Ovary (tissue), 9 donors: ENCODE data around the gene TSKS. TPM values are rescaled to one million over a fixed set of nuclear protein-coding genes. Genes with fewer than 3 reads are reported as not detected.

Source experiments
- DNase-seq, 5 donors: peaks; one replicate each; pipeline ENCODE4 v3.0.0-alpha.2; 2019 to 2020
- H3K27ac ChIP-seq, 2 donors: fragments of 200-600 bp; one replicate each; pipeline versions ENCODE4 v1.5.1 to v1.8.0; 2019 to 2022
- H3K27me3 ChIP-seq: fragments of 200-600 bp; one replicate; pipeline ENCODE4 v1.8.0; 2022
- H3K36me3 ChIP-seq: fragments of 200-600 bp; sonication (generic); one replicate; pipeline ENCODE4 v1.5.1; 2019
- H3K4me1 ChIP-seq: one replicate; pipeline ENCODE4 v1.8.1; 2013; ENCODE audit warnings: mild to moderate bottlenecking, moderate library complexity; ENCODE audit not compliant: insufficient read depth
- H3K4me3 ChIP-seq: fragments of 200-600 bp; sonication (generic); one replicate; pipeline ENCODE4 v1.5.1; 2017
- H3K9me3 ChIP-seq, 2 donors: fragments of 200-600 bp in 1 of 2; sonication (generic) in 1 of 2; one replicate each; pipeline versions ENCODE4 v1.5.1 to v1.8.1; 2013 to 2019; ENCODE audit warnings: mild to moderate bottlenecking in 1 of 2, moderate library complexity in 1 of 2
- EP300 ChIP-seq: sonication (generic); formaldehyde crosslinking; IDR thresholded peaks from one replicate; pipeline ENCODE4 v1.6.1; 2017; ENCODE audit warnings: antibody characterized with exemption
- POLR2A ChIP-seq: fragments of 450-650 bp; IDR thresholded peaks from one replicate; pipeline ENCODE4 v1.6.1; 2017; ENCODE audit warnings: antibody characterized with exemption, mild to moderate bottlenecking, moderate library complexity
- WGBS, 3 donors: extraction: QIAGEN DNeasy Blood & Tissue Kit in 1 of 3; methylation state at CpG; one replicate each; pipeline versions ENCODE4 v1.1.5 to v1.1.7; 2013 to 2017; 5-methylcytosine and 5-hydroxymethylcytosine counted together
- intact Hi-C, 4 donors: fragments of 100-400 bp; cut with DNase I; formaldehyde crosslinking; loops; one replicate each; pipeline versions ENCODE4 v1.11.0 to v1.15.1; 2022 to 2023
- polyA plus RNA-seq, 2 donors: library from polyadenylated mRNA; stranded (reverse); fragments of 200-250 nt in 1 of 2; fragments of 350-450 nt in 1 of 2; fragmentation: Illumina TruSeq in 1 of 2; extraction: RNeasy Lipid Tissue Mini Kit (QIAGEN cat#74804) in 1 of 2; gene quantifications; one replicate each; pipeline ENCODE4 v1.2.3, GENCODE V29; 2013 to 2014
- total RNA-seq, 7 donors: library from RNA; depleted of rRNA in 2 of 7; stranded (reverse); fragments of >200 nt in 2 of 7; fragmentation: NEBNext Ultra II Directional in 3 of 7; extraction: Animal tissue kit (Norgen Biotek cat#: 25700) in 3 of 7; gene quantifications; one replicate each; pipeline versions ENCODE4 v1.1.0 to v1.2.4, GENCODE V29; 2016 to 2023
- TF ChIP-seq, protein P1 (sequence below), 3 donors: fragments of 450-650 bp in 2 of 3; fragments of 200-600 bp in 1 of 3; IDR thresholded peaks; one replicate each; pipeline versions ENCODE4 v1.5.1 to v1.8.0; 2016 to 2022; ENCODE audit warnings: antibody characterized with exemption in 3 of 3, mild to moderate bottlenecking in 1 of 3
- donor health status: DM: no; HTN: no; CAD: no; lungs with moderate emphysema.
- donor health status: DM: no; HTN: no; CAD: no.
- donor health status: Bipolar disorder and iron deficiency.
- donor health status: DM: yes; HTN: yes; CAD: no.
- donor health status: DM: no; HTN: no; CAD: no.
- donor health status: DM: yes; HTN: yes; CAD: no.

The TSKS gene
- total and polyA plus RNA-seq, 9 donors: 0.15 to 0.71 (median 0.32) TPM; not detected in 4

DNA sequence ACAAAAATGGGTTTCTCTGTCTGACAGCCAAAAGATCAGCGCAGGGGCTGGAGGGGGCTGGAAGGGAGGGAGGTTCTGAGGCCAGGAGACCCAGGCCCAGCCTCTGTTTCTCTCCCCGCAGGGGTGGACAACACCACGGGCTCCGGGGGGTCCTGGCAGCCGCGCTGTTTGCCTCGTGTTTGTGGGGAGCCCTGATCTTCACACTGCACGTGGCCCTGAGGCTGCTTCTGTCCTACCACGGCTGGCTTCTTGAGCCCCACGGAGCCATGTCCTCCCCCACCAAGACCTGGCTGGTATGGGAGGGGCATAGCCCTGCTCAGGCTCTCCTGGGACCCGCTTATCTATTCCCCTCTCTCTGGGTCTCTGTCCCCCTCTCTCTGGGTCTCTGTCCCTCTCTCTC lies 62.5 kb downstream of the TSKS start:
- no peaks in the 10 kb centered on the region for H3K36me3 ChIP-seq
- no peaks in the 10 kb centered on the region for H3K27me3 ChIP-seq
- no peaks in the 10 kb centered on the region for H3K4me1 ChIP-seq
- WGBS, 3 donors: 70 to 76% (median 71%) methylated on average over 11 of the region's 11 CpGs
- no peak for DNase-seq
- no peak overlapping the region for H3K27ac ChIP-seq
- intact Hi-C loops: no loop called here
- TF ChIP-seq POLR2A (no peak), EP300 (no peak)
- TF ChIP-seq, protein P1, sequence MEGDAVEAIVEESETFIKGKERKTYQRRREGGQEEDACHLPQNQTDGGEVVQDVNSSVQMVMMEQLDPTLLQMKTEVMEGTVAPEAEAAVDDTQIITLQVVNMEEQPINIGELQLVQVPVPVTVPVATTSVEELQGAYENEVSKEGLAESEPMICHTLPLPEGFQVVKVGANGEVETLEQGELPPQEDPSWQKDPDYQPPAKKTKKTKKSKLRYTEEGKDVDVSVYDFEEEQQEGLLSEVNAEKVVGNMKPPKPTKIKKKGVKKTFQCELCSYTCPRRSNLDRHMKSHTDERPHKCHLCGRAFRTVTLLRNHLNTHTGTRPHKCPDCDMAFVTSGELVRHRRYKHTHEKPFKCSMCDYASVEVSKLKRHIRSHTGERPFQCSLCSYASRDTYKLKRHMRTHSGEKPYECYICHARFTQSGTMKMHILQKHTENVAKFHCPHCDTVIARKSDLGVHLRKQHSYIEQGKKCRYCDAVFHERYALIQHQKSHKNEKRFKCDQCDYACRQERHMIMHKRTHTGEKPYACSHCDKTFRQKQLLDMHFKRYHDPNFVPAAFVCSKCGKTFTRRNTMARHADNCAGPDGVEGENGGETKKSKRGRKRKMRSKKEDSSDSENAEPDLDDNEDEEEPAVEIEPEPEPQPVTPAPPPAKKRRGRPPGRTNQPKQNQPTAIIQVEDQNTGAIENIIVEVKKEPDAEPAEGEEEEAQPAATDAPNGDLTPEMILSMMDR (IDR thresholded peaks at IDR 0.05): no peak
- no peak overlapping the region for H3K4me3 ChIP-seq
- no peaks in the 10 kb centered on the region for H3K9me3 ChIP-seq

DNA sequence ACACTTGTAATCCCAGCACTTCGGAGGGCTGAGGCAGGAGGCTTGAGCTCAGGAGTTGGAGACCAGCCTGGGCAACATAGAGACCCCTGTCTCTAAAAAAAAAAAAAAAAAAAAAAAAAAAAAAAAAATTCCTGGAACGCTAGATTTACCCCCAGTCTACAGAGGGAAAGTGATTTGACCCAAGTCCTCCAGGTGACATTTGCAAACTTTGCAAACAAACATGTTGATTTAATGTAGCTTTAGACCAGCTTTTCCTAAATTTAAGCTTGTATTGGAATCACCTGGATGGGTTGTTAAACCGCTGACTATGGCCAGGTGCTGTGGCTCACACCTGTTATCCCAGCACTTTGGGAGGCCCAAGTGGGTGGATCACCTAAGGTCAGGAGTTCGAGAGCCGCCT lies 63.7 kb downstream of the TSKS start:
- no peaks in the 10 kb centered on the region for H3K4me1 ChIP-seq
- H3K27ac ChIP-seq: no peak overlapping the region
- no peaks in the 10 kb centered on the region for H3K9me3 ChIP-seq
- intact Hi-C loops: no loop called here
- WGBS, 3 donors: 89 to 93% (median 91%) methylated on average over 5 of the region's 5 CpGs
- no peaks in the 10 kb centered on the region for H3K36me3 ChIP-seq
- no peaks in the 10 kb centered on the region for H3K27me3 ChIP-seq
- TF ChIP-seq POLR2A (no peak), EP300 (no peak)
- TF ChIP-seq, protein P1 (IDR thresholded peaks at IDR 0.05): no peak
- no peak for DNase-seq
- no peak overlapping the region for H3K4me3 ChIP-seq

DNA sequence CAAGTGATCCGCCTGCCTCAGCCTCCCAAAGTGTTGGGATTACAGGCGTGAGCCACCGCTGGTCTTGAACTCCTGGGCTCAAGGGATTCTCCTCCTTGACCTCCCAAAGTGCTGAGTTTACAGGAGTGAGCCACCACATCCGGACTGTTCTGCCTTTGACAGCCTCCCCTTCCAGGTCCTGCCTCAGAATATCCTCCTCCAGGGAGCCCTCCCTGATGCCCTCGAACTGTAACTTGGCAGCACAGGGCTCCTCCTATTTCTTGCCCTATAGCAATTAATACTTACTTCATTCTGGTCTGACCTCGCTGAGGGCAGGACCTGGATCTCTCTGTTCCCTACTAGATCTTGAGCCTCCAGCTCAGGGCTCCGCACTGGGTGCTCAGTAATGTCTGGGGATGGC lies 66.2 kb downstream of the TSKS start:
- intact Hi-C loops: no loop called here
- Histone ChIP-seq H3K27me3 (no peaks in the 10 kb centered on the region), H3K27ac (no peak overlapping the region), H3K4me1 (no peaks in the 10 kb centered on the region), H3K36me3 (no peaks in the 10 kb centered on the region), H3K4me3 (no peak overlapping the region), H3K9me3 (no peaks in the 10 kb centered on the region)
- 87 to 91% (median 90%) methylated on average over 7 of the region's 7 CpGs for WGBS, 3 donors
- DNase-seq: no peak
- no peak for TF ChIP-seq EP300
- no peak for TF ChIP-seq POLR2A
- TF ChIP-seq, protein P1 (IDR thresholded peaks at IDR 0.05): no peak

DNA sequence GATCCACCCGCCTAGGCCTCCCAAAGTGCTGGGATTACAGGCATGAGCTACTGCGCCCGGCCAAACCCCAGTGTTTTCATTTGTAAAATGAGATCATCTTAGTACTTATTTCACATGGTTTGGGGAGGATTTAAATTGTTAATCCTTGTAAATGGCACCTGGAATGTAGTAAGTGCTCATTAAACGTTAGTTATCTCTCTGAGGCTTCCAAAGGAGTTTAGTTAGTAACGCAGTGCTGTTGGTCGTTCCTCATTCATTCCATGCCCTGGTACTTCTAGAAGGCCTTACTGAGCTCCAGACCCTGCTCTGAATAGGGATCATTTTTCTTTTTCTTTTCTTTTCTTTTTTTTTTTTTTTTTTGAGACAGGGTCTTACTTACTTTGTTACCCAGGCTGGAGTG lies 67.0 kb downstream of the TSKS start:
- Histone ChIP-seq H3K9me3 (no peaks in the 10 kb centered on the region), H3K27ac (no peak overlapping the region), H3K27me3 (no peaks in the 10 kb centered on the region), H3K36me3 (no peaks in the 10 kb centered on the region), H3K4me3 (no peak overlapping the region), H3K4me1 (no peaks in the 10 kb centered on the region)
- intact Hi-C loops: no loop called here
- TF ChIP-seq, protein P1 (IDR thresholded peaks at IDR 0.05): no peak
- TF ChIP-seq POLR2A: no peak
- no peak for TF ChIP-seq EP300
- DNase-seq: no peak
- 72 to 82% (median 79%) methylated on average over 6 of the region's 6 CpGs for WGBS, 3 donors

DNA sequence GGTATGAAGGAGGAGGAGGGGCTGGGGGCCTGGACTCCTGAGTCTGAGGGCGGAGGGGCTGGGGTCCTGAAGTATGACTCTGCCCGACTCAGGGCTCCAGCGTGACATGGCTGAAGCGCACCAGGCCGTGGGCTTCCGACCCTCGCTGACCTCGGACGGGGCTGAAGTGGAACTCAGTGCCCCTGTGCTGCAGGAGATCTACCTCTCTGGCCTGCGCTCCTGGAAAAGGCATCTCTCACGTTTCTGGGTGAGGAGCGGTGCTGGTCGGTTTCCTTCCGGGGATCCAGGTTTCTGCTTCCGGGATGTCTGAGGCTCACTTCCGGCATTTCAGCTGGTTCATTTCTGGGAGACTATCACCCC lies 71.0 kb downstream of the TSKS start:
- H3K27me3 ChIP-seq: no peaks in the 10 kb centered on the region
- no peak overlapping the region for H3K27ac ChIP-seq
- TF ChIP-seq POLR2A: no peak
- no peak for TF ChIP-seq EP300
- TF ChIP-seq, protein P1 (IDR thresholded peaks at IDR 0.05): no peak
- peak overlapping the region; percentile 39 for H3K4me3 ChIP-seq
- H3K9me3 ChIP-seq: no peaks in the 10 kb centered on the region
- H3K36me3 ChIP-seq: no peaks in the 10 kb centered on the region
- no peaks in the 10 kb centered on the region for H3K4me1 ChIP-seq
- intact Hi-C loops: no loop called here
- peak in 1 of 5 donors; percentile 42 for DNase-seq
- WGBS, 3 donors: 51 to 69% (median 65%) methylated on average over 15 to 16 of the region's 16 CpGs
